GM19238 (cell line): ENCODE results near the gene RBX1.

Experiments used
- DNase-seq: peaks from one replicate; pipeline ENCODE4 v3.0.0; 2011; ENCODE audit warnings: low spot score; ENCODE audit not compliant: insufficient read length

RBX1 gene

GRCh38 chr22:41022470-41023298 lies 71.5 kb downstream of the RBX1 start:
- peak; percentile 50 for DNase-seq
